H1 (cell line): ENCODE measurements around the gene ALG9. TPM values are rescaled to one million over a fixed set of nuclear protein-coding genes. Genes with fewer than 3 reads are reported as not detected.

ENCODE experiments used
- CBX5 ChIP-seq: fragments of 300-800, 300-1000 bp; sonication (generic); IDR thresholded peaks from 2 replicates; pipeline ENCODE4 v1.7.1; 2016; ENCODE audit warnings: antibody characterized with exemption, low read length, low read depth
- CTCF ChIP-seq, 3 experiments: IDR thresholded peaks; 1 replicate in 2 of 3; 2 replicates in 1 of 3; pipeline versions ENCODE4 v1.5.1 to v1.6.1; 2011; ENCODE audit warnings: low read length in 3 of 3, mild to moderate bottlenecking in 3 of 3, inconsistent platforms in 2 of 3, low read depth in 1 of 3, moderate library complexity in 1 of 3; ENCODE audit not compliant: insufficient read depth in 1 of 3; ENCODE audit errors: control extremely low read depth in 1 of 3
- EZH2 ChIP-seq: fragments of 200-600 bp; sonication (generic); IDR thresholded peaks from 2 replicates; pipeline ENCODE4 v1.7.1; 2012; ENCODE audit warnings: low read depth, mild to moderate bottlenecking, moderate library complexity, low read length, inconsistent platforms; ENCODE audit not compliant: severe bottlenecking
- RAD21 ChIP-seq, 2 experiments: IDR thresholded peaks in 1 of 2; conservative IDR thresholded peaks in 1 of 2; 2 replicates each; pipeline ENCODE4 v1.6.1; 2011; ENCODE audit warnings: low read depth in 2 of 2, low read length in 2 of 2, improper control_type of control experiment in 1 of 2, inconsistent platforms in 1 of 2, mild to moderate bottlenecking in 1 of 2, moderate library complexity in 1 of 2
- RNF2 ChIP-seq: fragments of 200-900, 300-1000 bp; sonication (generic); IDR thresholded peaks from 2 replicates; pipeline ENCODE4 v1.7.1; 2016; ENCODE audit warnings: borderline replicate concordance, low read depth, mild to moderate bottlenecking, antibody characterized with exemption, low read length; ENCODE audit not compliant: poor library complexity, severe bottlenecking; ENCODE audit errors: missing control alignments
- RXRA ChIP-seq: IDR thresholded peaks from 2 replicates; pipeline ENCODE4 v1.6.1; 2011; ENCODE audit warnings: low read depth, mild to moderate bottlenecking, low read length, moderate library complexity; ENCODE audit not compliant: insufficient read depth
- SIN3A ChIP-seq, 2 experiments: IDR thresholded peaks in 1 of 2; conservative IDR thresholded peaks in 1 of 2; 2 replicates each; pipeline ENCODE4 v1.6.1; 2011 to 2012; ENCODE audit warnings: low read length in 2 of 2, improper control_type of control experiment in 1 of 2, low read depth in 1 of 2, mild to moderate bottlenecking in 1 of 2
- SIRT6 ChIP-seq: IDR thresholded peaks from one replicate; pipeline ENCODE4 v1.7.1; 2012; ENCODE audit warnings: low read length, inconsistent platforms
- SRF ChIP-seq: IDR thresholded peaks from 2 replicates; pipeline ENCODE4 v1.6.1; 2011; ENCODE audit warnings: mild to moderate bottlenecking, low read depth, low read length, moderate library complexity
- polyA plus RNA-seq, 7 experiments: library from polyadenylated mRNA; depleted of rRNA in 3 of 7; stranded (reverse) in 5 of 7; unstranded in 2 of 7; fragments of >200 nt in 5 of 7; fragments of 200-250 nt in 2 of 7; gene quantifications; 1 replicate in 5 of 7; 2 replicates in 1 of 7; 4 replicates in 1 of 7; pipeline versions ENCODE4 v1.2.1 to v1.2.3, GENCODE V29; 2011 to 2013; ENCODE audit warnings: missing spikeins in 2 of 7, mixed read lengths in 2 of 7
- total RNA-seq: library from RNA; stranded (reverse); fragmentation: NEBNext Ultra II Directional; extraction: Animal tissue kit (Norgen Biotek cat#: 25700); gene quantifications from 2 replicates; pipeline ENCODE4 v1.2.1, GENCODE V29; 2021

The ALG9 gene
- total and polyA plus RNA-seq, 2 of the 8 experiments (the other 6 are each of a cell fraction or from before 2014, with no cell fraction given): 23.5 to 24.5 TPM

GRCh38 chr11:111908639-111909305, 37.4 kb upstream of the ALG9 start (continued):
- TF ChIP-seq CTCF (IDR thresholded peaks at IDR 0.05; ENCODE audit: control extremely low read depth in 1 of 3, insufficient read depth in 1 of 3, low read depth in 1 of 3, low read length in 3 of 3) (no peak), EZH2 (no peak), SIRT6 (no peak), CBX5 (no peak), SIN3A (conservative IDR thresholded peaks at IDR 0.05 in 1 of 2, IDR thresholded peaks at IDR 0.05 in 1 of 2; ENCODE audit: low read depth in 1 of 2, low read length in 2 of 2) (no peak), RXRA (no peak), RAD21 (IDR thresholded peaks at IDR 0.05 in 1 of 2, conservative IDR thresholded peaks at IDR 0.05 in 1 of 2; ENCODE audit: low read depth in 2 of 2, low read length in 2 of 2) (no peak), SRF (no peak), RNF2 (no peak)
